Transverse colon (tissue), 4 donors: ENCODE data around the gene OSM. TPM values are rescaled to one million over a fixed set of nuclear protein-coding genes. Genes with fewer than 3 reads are reported as not detected.

Source experiments
- DNase-seq: peaks from one replicate; pipeline ENCODE4 v3.0.0-alpha.2; 2019
- H3K27ac ChIP-seq, 4 donors: fragments of 200-600 bp; sonication (generic); 2 replicates each; pipeline ENCODE4 v1.5.1; 2016 to 2018; ENCODE audit warnings: inconsistent platforms in 4 of 4
- H3K27me3 ChIP-seq: fragments of 200-600 bp; sonication (generic); 2 replicates; pipeline ENCODE4 v1.5.1; 2017; ENCODE audit warnings: inconsistent platforms
- H3K36me3 ChIP-seq, 4 donors: fragments of 200-600 bp; sonication (generic); 2 replicates each; pipeline ENCODE4 v1.5.1; 2017 to 2019; ENCODE audit warnings: inconsistent platforms in 4 of 4
- H3K4me1 ChIP-seq, 4 donors: fragments of 200-600 bp; sonication (generic); 2 replicates each; pipeline ENCODE4 v1.5.1; 2017 to 2020; ENCODE audit warnings: inconsistent platforms in 4 of 4
- H3K4me3 ChIP-seq, 4 donors: fragments of 200-600 bp; sonication (generic); 1 replicate in 1 of 4; 2 replicates in 3 of 4; pipeline versions ENCODE4 v1.5.1 to v1.6.1; 2017 to 2019; ENCODE audit warnings: inconsistent platforms in 4 of 4
- H3K9me3 ChIP-seq, 2 donors: fragments of 200-600 bp; sonication (generic); 2 replicates each; pipeline ENCODE4 v1.5.1; 2017 to 2019; ENCODE audit warnings: inconsistent platforms in 2 of 2
- CTCF ChIP-seq, 5 experiments: fragments of 200-600 bp in 3 of 5; fragments of 450-650 bp in 2 of 5; sonication (generic) in 3 of 5; IDR thresholded peaks; 1 replicate in 2 of 5; 2 replicates in 3 of 5; pipeline ENCODE4 v1.5.1; 2016 to 2017; ENCODE audit warnings: antibody characterized with exemption in 5 of 5, inconsistent platforms in 3 of 5, mild to moderate bottlenecking in 2 of 5, moderate library complexity in 1 of 5
- EP300 ChIP-seq: sonication (generic); formaldehyde crosslinking; IDR thresholded peaks from one replicate; pipeline ENCODE4 v1.6.1; 2017; ENCODE audit warnings: antibody characterized with exemption, low read depth
- POLR2A ChIP-seq: fragments of 450-650 bp; IDR thresholded peaks from one replicate; pipeline ENCODE4 v1.6.1; 2016; ENCODE audit warnings: antibody characterized with exemption, mild to moderate bottlenecking, moderate library complexity
- POLR2AphosphoS5 ChIP-seq, 3 donors: sonication (generic); formaldehyde crosslinking; IDR thresholded peaks; one replicate each; pipeline ENCODE4 v1.6.1; 2016; ENCODE audit warnings: antibody characterized with exemption in 3 of 3
- WGBS, 2 donors: methylation state at CpG; one replicate each; pipeline ENCODE4 v1.1.5; 2018; ENCODE audit warnings: low coverage in 1 of 2; 5-methylcytosine and 5-hydroxymethylcytosine counted together
- in situ Hi-C, 4 donors: fragments of 200-750 bp; cut with MboI; loops; one replicate each; pipeline versions ENCODE4 v1.15.0 to v1.15.1; 2017; ENCODE audit warnings: low sequenced_read_pairs in 3 of 4, low pct_ligation_motif_present in 1 of 4, low pct_unique_long_range_greater_than_20kb in 1 of 4
- intact Hi-C: fragments of 100-400 bp; cut with DNase I; formaldehyde crosslinking; loops from one replicate; pipeline ENCODE4 v1.15.1; 2023; ENCODE audit warnings: low total_unique reads
- total RNA-seq, 4 donors: library from RNA; depleted of rRNA; stranded (reverse); fragments of >200 nt; gene quantifications; one replicate each; pipeline ENCODE4 v1.1.0, GENCODE V29; 2016

OSM gene
- total RNA-seq, 4 donors from 2014 or later, result not detected

GRCh38 chr22:30297276-30297990, 30.8 kb upstream of the OSM start:
- no peak for TF ChIP-seq CTCF (IDR thresholded peaks at IDR 0.05)
- no peak for TF ChIP-seq POLR2AphosphoS5 (IDR thresholded peaks at IDR 0.05)
- no peak for TF ChIP-seq EP300
- no peak for TF ChIP-seq POLR2A
- in situ Hi-C loops (loop anchor here in 1 of 4 donors (25.0 kb wide), 1 partner anchor 90 kb away; the partner anchor contains the start of genes RNF215 and SEC14L2), intact Hi-C loops (no loop called here)
- Histone ChIP-seq H3K4me3 (no peak overlapping the region), H3K4me1 (peaks cover 9 to 31% (median 24%) of the 10 kb centered on the region in 4 donors), H3K27ac (no peak overlapping the region), H3K36me3 (peaks cover 0 to 33% (median 23%) of the 10 kb centered on the region in 4 donors), H3K27me3 (no peaks in the 10 kb centered on the region), H3K9me3 (no peaks in the 10 kb centered on the region)
- DNase-seq, result no peak
- WGBS, 2 donors, result 93% methylated on average over 11 of the region's 11 CpGs; no CpG with 5 or more reads in 1 of the 2 donors

- TF ChIP-seq EP300 (no peak), POLR2AphosphoS5 (IDR thresholded peaks at IDR 0.05) (no peak), POLR2A (no peak), CTCF (IDR thresholded peaks at IDR 0.05) (no peak)
- no peak for DNase-seq
- no peak overlapping the region for H3K27ac ChIP-seq
- intact Hi-C loops, result no loop called here
- 87% methylated on average over 3 of the region's 3 CpGs; no CpG with 5 or more reads in 1 of the 2 donors for WGBS, 2 donors
- in situ Hi-C loops, result loop anchor here in 1 of 4 donors (25.0 kb wide), 1 partner anchor 90 kb away; the partner anchor contains the start of genes RNF215 and SEC14L2
- no peaks in the 10 kb centered on the region for H3K27me3 ChIP-seq
- peaks cover 0 to 39% (median 23%) of the 10 kb centered on the region in 4 donors for H3K36me3 ChIP-seq
- H3K4me1 ChIP-seq, result peaks cover 3 to 27% (median 18%) of the 10 kb centered on the region in 4 donors
- H3K9me3 ChIP-seq, result no peaks in the 10 kb centered on the region
- no peak overlapping the region for H3K4me3 ChIP-seq
Measured at GRCh38 chr22:30296833-30297232, 30.2 kb upstream of the OSM start.

GRCh38 chr22:30296324-30296723, 29.7 kb upstream of the OSM start:
- H3K36me3 ChIP-seq, result peaks cover 0 to 40% (median 23%) of the 10 kb centered on the region in 4 donors

More at GRCh38 chr22:30296324-30296723, 29.7 kb upstream of the OSM start:
- H3K4me1 ChIP-seq, result peaks cover 3 to 27% (median 18%) of the 10 kb centered on the region in 4 donors
- H3K27ac ChIP-seq, result no peak overlapping the region
- intact Hi-C loops (no loop called here), in situ Hi-C loops (loop anchor here in 1 of 4 donors (25.0 kb wide), 1 partner anchor 91 kb away; the partner anchor contains the start of genes RNF215 and SEC14L2)
- DNase-seq, result no peak
- no peaks in the 10 kb centered on the region for H3K9me3 ChIP-seq
- no peaks in the 10 kb centered on the region for H3K27me3 ChIP-seq
- no peak overlapping the region for H3K4me3 ChIP-seq
- 86 to 91% methylated on average over 4 of the region's 4 CpGs for WGBS, 2 donors
- TF ChIP-seq EP300 (no peak), CTCF (IDR thresholded peaks at IDR 0.05) (no peak), POLR2A (no peak), POLR2AphosphoS5 (IDR thresholded peaks at IDR 0.05) (no peak)
